HG03457 (cell line): ENCODE measurements around the gene IFRD1.
"Not testable (repeated sequence)": the region's sequence is repeated elsewhere in the genome, so short reads cannot be mapped to it uniquely, and the experiment has no call there.

Experiments used
- ATAC-seq: cut with Tn5 transposase; IDR thresholded peaks from one replicate; pipeline ENCODE4 v1.9.1; 2021; ENCODE audit warnings: moderate number of reproducible peaks; ENCODE audit not compliant: unreplicated experiment

Gene IFRD1

GRCh38 chr7:112439476-112439875, 10.8 kb upstream of the IFRD1 start:
- ATAC-seq: no peak

DNA sequence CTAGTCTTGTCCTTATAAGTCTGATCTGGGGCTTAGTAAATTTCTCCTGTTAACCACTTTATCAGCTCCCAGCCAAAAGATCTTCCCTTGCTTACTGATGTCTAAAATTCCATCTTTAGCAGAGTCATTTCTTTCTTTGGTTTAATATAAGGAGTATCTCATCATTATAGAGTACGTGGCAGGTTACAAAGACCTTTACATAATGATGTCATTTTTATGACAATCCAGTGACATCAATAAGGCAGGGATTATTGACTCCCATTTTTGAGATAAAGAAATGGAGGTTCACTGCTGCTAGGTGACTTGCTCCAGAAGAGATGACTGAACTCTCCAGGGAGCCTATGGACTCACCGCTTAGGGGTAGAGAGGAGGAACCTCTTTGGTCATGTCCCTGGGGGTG, 8.1 kb upstream of the IFRD1 start:
- no peak for ATAC-seq

- ATAC-seq: no peak
Measured at GRCh38 chr7:112444505-112444904, 5.8 kb upstream of the IFRD1 start.

DNA sequence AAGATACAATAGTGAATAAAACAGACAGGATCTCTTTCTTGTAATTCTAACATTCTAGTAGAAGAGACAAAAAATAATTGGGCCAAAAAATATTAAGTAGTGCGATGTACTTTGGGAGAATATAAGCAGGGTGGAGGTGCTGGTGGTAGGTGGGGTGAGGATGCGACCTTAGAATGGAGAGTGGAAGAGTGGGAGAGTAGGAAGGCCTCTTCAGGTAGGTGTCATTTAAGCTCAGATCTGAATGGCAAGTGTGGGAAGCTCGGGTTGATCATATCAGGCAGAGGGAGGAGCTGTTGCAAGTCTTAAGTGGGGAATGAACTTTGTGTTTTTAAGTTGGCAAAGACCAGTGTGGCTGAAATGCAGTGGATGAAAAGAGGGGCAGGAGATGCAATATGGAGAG, 3.8 kb upstream of the IFRD1 start:
- ATAC-seq: no peak

DNA sequence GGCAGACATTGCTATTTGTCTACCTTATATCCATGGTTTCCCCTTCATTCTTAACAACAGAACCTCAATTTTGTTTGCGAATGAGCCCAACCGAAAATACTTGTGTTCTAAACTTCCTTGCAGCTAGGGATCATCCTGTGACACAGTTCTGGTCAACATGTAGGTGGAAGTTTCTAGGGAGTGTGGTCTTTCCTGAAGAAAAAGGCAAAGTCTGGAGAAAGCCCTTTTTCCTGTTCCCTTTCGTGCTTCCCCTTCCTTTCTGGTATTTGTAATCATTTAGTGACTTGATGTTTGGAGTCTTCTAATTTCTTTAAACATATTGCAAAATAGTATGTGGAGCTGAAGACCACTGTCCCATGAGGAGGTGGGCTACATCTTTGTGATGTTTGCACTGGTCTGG, 2.9 kb upstream of the IFRD1 start:
- no peak for ATAC-seq

GRCh38 chr7:112448381-112448780, 1.9 kb upstream of the IFRD1 start:
- no peak for ATAC-seq

GRCh38 chr7:112448891-112449290, 1.4 kb upstream of the IFRD1 start:
- ATAC-seq: no peak

GRCh38 chr7:112449353-112449752, 907 bp upstream of the IFRD1 start:
- ATAC-seq: no peak

DNA sequence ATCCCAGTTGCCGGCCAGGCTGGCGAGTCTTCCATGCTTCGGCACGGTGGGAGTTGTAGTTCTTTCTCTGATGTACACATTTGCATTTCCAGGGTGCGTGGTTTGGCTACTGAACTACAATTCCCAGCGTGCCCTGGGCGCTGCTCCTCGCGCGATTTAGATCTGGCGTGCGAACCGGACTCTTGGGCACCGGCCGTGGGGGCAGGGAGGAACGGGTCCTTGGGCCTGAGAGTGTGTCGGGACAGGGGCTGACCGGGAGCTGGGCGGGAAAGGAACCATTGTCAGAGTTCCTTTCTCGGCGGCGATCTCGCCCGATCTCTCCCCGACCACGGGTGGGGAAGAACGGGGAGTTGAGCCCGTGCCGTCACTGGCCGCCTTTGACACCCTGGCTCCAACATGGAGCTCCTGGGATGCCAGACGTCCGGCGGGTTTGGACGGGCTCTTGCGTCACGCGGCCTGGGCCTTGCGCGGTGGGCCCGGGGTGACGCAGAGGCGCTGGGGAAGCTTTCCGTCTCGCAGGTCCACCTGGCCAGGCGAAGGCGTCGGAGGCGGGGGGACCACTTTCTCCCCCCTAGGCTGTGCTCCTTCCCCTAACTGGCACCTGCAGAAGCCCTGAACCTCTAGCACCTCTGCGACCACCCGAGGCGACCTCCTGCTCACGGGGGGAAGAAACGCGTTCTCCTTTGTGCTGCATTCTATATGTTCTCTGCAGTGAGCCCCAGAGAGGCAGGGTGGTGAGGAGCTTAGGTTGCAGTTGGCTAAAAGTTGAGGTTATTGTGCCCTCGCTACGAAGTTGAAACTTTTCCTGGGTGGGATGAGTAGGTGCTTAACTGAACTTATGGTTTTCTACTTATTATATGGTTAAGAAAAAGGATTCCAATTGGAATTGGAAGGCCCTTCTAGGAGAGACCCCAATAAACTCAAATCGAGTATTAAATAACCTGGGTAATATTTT, 824 bp downstream of the IFRD1 start:
- peak; percentile 76 for ATAC-seq

GRCh38 chr7:112452102-112452888, 2.0 kb downstream of the IFRD1 start:
- no peak for ATAC-seq

DNA sequence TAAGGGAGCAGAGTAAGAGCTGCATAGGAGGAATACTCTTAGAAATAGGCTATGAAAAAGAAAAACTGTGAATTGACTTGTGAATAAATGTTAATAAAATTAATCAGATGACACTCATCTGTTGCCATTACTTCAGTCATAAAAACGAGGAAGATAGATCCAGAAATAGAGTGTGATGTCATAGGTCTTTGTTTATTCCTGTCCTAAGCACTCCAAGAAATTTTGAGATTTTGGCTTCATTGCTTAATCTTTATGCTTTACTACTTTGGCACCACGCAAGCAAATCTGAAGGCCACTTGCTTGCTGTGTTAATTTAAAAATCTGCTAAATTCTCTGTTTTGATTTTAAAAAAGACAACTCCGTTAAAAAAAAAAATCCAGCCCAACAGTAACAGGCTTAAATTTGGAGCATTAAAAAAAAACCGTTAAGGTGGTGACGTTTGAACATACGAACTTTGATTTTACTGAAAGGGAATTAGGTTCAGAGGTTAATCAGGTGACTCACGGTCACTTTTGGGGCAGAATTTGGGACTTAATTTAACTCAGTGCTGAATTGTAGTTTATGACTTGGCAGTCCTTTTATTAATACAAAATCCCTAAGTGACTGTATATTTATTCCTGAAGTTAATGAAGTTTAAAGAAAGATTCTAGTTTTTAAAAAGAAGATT, 3.4 kb downstream of the IFRD1 start:
- ATAC-seq: no peak

DNA sequence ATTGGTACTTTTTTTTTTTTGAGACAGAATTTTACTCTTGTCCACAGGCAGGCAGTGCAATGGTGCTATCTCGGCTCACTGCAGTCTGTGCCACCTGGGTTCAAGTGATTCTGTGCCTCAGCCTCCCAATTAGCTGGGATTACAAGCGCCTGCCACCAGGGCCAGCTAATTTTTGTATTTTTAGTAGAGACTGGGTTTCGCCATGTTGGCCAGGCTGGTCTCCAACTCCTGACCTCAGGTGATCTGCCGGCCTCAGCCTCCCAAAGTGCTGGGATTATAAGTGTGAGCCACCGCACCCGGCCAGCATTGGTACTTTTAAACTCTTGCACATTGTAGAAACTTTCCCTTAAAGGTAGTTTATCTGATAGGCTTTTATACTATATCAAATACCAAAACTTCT, 3.9 kb downstream of the IFRD1 start:
- ATAC-seq: not testable (repeated sequence)

DNA sequence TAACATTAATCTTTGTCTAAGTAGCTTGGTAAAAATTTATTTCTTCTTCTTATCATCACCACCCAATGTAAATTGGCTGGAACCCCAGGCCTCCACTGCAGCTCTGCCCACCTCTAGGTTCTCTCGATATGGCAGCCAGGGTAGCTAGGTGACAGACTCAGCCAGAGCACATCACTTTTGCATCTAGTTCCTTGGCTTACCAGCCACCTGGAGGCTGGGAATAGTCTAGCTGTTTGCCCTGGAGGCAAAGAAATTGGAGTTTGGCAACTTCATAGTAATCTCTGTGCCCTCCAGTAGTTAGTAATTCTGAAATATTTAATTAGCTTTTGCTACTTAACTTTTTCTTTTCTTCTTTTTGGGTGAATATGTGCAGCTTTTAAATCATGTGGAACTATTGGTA, 9.4 kb downstream of the IFRD1 start:
- ATAC-seq: no peak

DNA sequence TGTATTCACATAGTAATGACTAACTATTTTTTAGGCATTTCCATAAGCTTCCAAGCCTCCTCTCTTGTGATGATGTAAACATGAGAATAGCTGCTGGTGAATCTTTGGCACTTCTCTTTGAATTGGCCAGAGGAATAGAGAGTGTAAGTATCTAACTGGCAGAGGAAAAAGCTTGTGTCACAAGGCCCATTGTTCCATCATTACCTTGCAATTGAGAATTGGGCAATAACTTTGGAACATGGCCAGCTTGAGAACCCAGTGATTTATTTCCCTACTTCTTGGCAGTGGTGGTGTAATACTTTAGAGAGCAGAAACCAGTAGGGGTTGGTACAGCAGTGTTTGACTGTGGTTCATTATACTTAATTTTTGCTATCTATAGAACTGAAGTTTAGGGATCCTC, 12.0 kb downstream of the IFRD1 start:
- ATAC-seq: no peak

- no peak for ATAC-seq
Measured at GRCh38 chr7:112467867-112468266, 17.6 kb downstream of the IFRD1 start.

- no peak for ATAC-seq
Measured at GRCh38 chr7:112470194-112470593, 19.9 kb downstream of the IFRD1 start.

- no peak for ATAC-seq
Measured at GRCh38 chr7:112476390-112477052, 26.3 kb downstream of the IFRD1 start.

GRCh38 chr7:112481121-112481736, 31.0 kb downstream of the IFRD1 start:
- ATAC-seq: no peak

GRCh38 chr7:112481833-112482670, 31.8 kb downstream of the IFRD1 start:
- no peak for ATAC-seq
